Measurements from ENCODE around the gene HMCN2.

Gene HMCN2

DNA sequence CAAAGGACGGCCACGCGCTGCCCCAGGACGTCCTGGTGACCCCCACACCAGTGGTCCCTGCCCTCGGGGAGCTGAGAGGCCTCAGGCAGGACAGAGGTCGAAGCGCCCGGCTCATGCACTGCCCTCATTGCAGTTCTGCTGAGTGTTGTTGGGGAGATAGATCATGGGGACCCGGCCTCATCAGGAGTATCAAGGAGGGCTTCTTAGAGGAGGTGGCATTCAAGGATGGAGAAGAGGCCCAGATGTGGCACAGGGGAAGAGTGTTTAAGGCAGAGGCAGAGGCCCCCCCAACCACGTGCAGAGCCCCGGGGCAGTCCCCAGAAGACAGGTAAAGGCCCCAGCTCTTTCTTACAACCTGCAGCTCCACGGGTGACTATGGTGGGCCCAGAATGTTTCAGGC lies 205.4 kb downstream of the HMCN2 start:
- DNase-seq (ENCODE audit: low read depth) = no peak
- TF ChIP-seq, protein P1, sequence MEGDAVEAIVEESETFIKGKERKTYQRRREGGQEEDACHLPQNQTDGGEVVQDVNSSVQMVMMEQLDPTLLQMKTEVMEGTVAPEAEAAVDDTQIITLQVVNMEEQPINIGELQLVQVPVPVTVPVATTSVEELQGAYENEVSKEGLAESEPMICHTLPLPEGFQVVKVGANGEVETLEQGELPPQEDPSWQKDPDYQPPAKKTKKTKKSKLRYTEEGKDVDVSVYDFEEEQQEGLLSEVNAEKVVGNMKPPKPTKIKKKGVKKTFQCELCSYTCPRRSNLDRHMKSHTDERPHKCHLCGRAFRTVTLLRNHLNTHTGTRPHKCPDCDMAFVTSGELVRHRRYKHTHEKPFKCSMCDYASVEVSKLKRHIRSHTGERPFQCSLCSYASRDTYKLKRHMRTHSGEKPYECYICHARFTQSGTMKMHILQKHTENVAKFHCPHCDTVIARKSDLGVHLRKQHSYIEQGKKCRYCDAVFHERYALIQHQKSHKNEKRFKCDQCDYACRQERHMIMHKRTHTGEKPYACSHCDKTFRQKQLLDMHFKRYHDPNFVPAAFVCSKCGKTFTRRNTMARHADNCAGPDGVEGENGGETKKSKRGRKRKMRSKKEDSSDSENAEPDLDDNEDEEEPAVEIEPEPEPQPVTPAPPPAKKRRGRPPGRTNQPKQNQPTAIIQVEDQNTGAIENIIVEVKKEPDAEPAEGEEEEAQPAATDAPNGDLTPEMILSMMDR (conservative IDR thresholded peaks at IDR 0.05; ENCODE audit: control insufficient read depth, insufficient read depth, low read depth, low read length) = no peak
- no peak overlapping the region for H3K4me3 ChIP-seq (ENCODE audit: control insufficient read depth, low read depth, low read length)

DNA sequence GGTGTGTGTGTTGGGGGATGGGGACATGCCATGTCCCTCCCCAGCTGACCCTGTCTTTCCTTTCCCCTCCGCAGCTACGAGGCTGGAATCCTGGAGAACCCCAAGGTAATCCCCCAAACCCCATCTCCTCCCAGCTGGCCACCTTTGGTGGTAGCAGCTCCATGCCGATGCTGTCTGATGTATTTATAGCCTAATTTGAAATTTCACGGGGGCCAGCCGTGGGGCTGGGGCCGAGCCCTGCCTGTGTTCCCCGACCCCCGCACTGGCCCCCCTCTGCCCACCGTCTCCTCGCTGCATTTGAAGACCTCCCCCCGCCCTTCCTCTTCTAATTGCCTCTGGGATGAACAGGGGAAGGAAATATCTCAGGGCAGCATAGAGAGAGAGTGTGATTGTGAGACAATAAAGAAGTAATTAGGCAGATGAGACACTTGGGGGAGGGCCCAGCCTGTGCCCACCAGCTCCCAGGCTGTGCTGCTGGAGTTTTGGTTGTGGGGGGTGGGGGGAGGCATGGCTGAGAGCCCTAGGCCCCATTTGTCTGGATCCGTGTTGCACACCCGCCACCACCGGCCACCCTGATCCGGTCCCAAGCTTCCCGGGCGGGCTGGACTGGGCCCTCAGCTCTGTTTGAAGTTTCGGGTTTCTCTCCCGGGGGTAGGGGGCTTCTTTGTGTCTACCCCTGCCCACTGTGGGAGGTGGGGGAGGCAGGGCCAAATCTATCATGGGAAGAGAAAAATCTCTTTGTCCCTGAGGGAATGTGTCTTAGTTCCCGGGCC lies 206.0 kb downstream of the HMCN2 start:
- TF ChIP-seq, protein P1 (conservative IDR thresholded peaks at IDR 0.05; ENCODE audit: control insufficient read depth, insufficient read depth, low read depth, low read length) = no peak
- no peak overlapping the region for H3K4me3 ChIP-seq (ENCODE audit: control insufficient read depth, low read depth, low read length)

DNA sequence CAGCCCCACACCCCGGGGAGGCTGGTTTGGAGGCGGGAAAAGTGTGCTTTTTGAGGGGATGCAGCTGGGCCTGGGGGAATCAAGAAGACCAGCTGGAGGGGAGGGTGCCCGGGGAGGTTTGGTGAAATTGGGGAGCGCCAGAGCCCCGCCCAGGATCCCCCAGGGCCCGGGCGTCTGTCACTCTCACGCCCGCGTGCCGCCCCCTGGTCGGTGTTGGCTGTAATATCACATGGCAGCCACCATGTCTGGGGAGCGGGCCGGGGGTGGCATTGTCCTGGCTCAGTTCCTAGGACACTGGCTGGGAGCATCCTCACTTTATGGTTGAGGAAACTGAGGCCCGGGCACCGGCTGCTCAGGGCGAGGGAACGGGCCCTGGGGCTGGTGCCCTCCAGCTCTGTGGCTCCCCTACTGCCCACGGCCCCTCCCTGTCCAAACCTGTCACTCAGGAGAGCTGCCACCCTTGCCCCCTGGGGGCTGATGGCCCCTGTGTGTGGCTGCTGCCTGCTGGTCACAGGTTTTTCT lies 206.7 kb downstream of the HMCN2 start:
- H3K4me3 ChIP-seq (ENCODE audit: control insufficient read depth, low read depth, low read length) = no peak overlapping the region

More for the DNA sequence above, 206.0 kb downstream of the HMCN2 start:
- DNase-seq (ENCODE audit: low read depth) = no peak

DNA sequence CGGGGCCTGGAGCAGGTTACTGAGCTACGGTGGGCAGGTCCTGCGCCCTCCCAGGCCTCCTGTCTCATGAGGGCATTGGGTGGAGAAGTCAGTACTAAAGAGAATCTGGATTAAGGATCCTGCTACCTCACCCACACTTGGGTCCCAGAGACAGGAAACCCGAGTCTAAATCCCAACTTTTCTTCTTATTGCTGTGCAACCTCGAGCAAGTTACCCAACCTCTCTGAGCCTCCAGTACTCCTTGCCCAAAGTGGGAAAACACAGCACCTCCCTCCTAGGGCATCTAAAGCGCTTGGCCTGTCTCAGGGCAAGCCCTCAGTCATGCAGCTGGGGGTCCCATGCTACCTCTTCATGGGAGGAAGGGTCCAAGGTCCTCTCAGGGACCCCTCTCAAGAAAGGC lies 207.4 kb downstream of the HMCN2 start:
- TF ChIP-seq, protein P1 (conservative IDR thresholded peaks at IDR 0.05; ENCODE audit: control insufficient read depth, insufficient read depth, low read depth, low read length) = no peak
- no peak overlapping the region for H3K4me3 ChIP-seq (ENCODE audit: control insufficient read depth, low read depth, low read length)

More for the DNA sequence above, 206.7 kb downstream of the HMCN2 start:
- no peak for DNase-seq (ENCODE audit: low read depth)
- TF ChIP-seq, protein P1 (conservative IDR thresholded peaks at IDR 0.05; ENCODE audit: control insufficient read depth, insufficient read depth, low read depth, low read length) = no peak

DNA sequence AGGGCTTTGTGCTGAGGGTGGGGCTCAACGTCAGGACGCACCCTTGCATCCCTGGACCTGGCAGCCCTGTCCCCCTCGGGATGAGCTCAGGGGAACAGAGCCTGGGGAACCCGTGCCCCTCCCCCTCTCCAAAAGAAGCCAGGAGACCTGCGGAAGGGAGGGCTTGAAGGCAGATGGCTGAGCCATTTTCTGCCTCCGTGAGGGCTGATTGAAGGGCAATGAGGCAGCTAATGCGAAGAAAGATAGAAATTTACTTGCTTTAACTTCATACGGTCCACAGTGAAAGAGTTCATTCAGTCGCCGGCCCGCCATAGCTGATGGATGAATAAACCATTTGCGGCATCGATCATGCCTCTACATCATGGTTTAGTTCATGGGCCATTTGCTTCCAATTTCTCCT lies 208.0 kb downstream of the HMCN2 start:
- TF ChIP-seq, protein P1 (conservative IDR thresholded peaks at IDR 0.05; ENCODE audit: control insufficient read depth, insufficient read depth, low read depth, low read length) = no peak
- no peak overlapping the region for H3K4me3 ChIP-seq (ENCODE audit: control insufficient read depth, low read depth, low read length)
- DNase-seq (ENCODE audit: low read depth) = no peak

More for the DNA sequence above, 207.4 kb downstream of the HMCN2 start:
- no peak for DNase-seq (ENCODE audit: low read depth)

DNA sequence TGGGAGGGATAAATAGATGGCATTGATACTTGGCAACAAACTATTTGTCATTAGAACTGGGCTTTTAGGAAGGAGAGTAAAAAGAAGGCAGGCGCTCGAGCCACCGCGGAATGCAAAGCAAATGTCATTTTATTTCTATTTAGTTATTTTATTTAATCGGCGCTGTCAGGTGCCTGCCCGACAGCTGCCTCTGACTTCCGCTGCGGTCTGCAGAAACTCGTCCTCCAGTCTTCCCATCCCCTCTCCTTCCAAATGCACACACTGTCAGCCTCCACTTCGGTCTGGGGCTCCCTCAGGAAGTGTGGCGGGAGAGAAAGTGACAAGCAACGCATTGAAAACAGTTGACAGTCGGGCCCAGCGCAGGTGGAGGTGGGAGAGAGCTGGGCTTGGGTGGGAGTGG lies 208.5 kb downstream of the HMCN2 start:
- TF ChIP-seq, protein P1 (conservative IDR thresholded peaks at IDR 0.05; ENCODE audit: control insufficient read depth, insufficient read depth, low read depth, low read length) = no peak
- no peak for DNase-seq (ENCODE audit: low read depth)
- H3K4me3 ChIP-seq (ENCODE audit: control insufficient read depth, low read depth, low read length) = no peak overlapping the region

Measured in fibroblast of mammary gland (primary cell).